Spinal cord (tissue), 10 donors: Measurements from ENCODE around the gene SPATS2L. TPM values are rescaled to one million over a fixed set of nuclear protein-coding genes. Genes with fewer than 3 reads are reported as not detected.

Experiments
- DNase-seq, 6 donors: peaks; one replicate each; pipeline versions ENCODE4 v3.0.0 to v3.0.0-alpha.2; 2013 to 2015; ENCODE audit warnings: low spot score in 6 of 6, low read depth in 4 of 6
- H3K27ac ChIP-seq: one replicate; pipeline ENCODE4 v1.5.1; 2013; ENCODE audit warnings: low read depth, low read length, control low read depth
- H3K27me3 ChIP-seq: one replicate; pipeline ENCODE4 v1.6.1; 2013; ENCODE audit warnings: low read length; ENCODE audit not compliant: control insufficient read depth, insufficient read depth
- H3K36me3 ChIP-seq: one replicate; pipeline ENCODE4 v1.6.1; 2013; ENCODE audit warnings: low read length; ENCODE audit not compliant: control insufficient read depth, insufficient read depth
- H3K4me1 ChIP-seq: one replicate; pipeline ENCODE4 v1.6.1; 2013; ENCODE audit warnings: low read length; ENCODE audit not compliant: control insufficient read depth, insufficient read depth
- H3K4me3 ChIP-seq: one replicate; pipeline ENCODE4 v1.5.1; 2013; ENCODE audit warnings: low read depth, low read length, control low read depth
- H3K9me3 ChIP-seq: one replicate; pipeline ENCODE4 v1.6.1; 2013; ENCODE audit warnings: low read length; ENCODE audit not compliant: control insufficient read depth, insufficient read depth
- WGBS: methylation state at CpG from one replicate; pipeline ENCODE4 v1.1.5; 2013; ENCODE audit warnings: missing lambda C conversion rate; ENCODE audit not compliant: insufficient coverage; 5-methylcytosine and 5-hydroxymethylcytosine counted together
- polyA plus RNA-seq, 2 donors: library from polyadenylated mRNA; unstranded; fragments of 120-200 nt; gene quantifications; one replicate each; pipeline ENCODE4 v1.2.1, GENCODE V29; 2013; ENCODE audit not compliant: insufficient read length in 2 of 2
- total RNA-seq, 2 donors: library from RNA; depleted of rRNA in 1 of 2; stranded (reverse); fragments of 120-200 nt in 1 of 2; fragments of >200 nt in 1 of 2; gene quantifications; one replicate each; pipeline versions ENCODE4 v1.2.3 to v1.2.4, GENCODE V29; 2013 to 2014
- donor health status: healthy.

Gene SPATS2L
- total and polyA plus RNA-seq, 4 donors, result 75.3 to 144 (median 108) TPM

GRCh38 chr2:200364142-200364541 is 57.6 kb downstream of the SPATS2L start:
- no peaks in the 10 kb centered on the region for H3K4me1 ChIP-seq
- WGBS, result 51% methylated on average over 5 of the region's 7 CpGs

GRCh38 chr2:200364620-200365019 is 58.1 kb downstream of the SPATS2L start:
- no peak overlapping the region for H3K27ac ChIP-seq
- DNase-seq, result no peak
- 78% methylated on average over 3 of the region's 3 CpGs for WGBS

More at GRCh38 chr2:200364142-200364541, 57.6 kb downstream of the SPATS2L start:
- Histone ChIP-seq H3K4me3 (no peak overlapping the region), H3K27me3 (no peaks in the 10 kb centered on the region), H3K9me3 (no peaks in the 10 kb centered on the region), H3K27ac (no peak overlapping the region), H3K36me3 (no peaks in the 10 kb centered on the region)
- no peak for DNase-seq

GRCh38 chr2:200365209-200365608 is 58.7 kb downstream of the SPATS2L start:
- Histone ChIP-seq H3K9me3 (no peaks in the 10 kb centered on the region), H3K36me3 (no peaks in the 10 kb centered on the region), H3K4me1 (no peaks in the 10 kb centered on the region), H3K4me3 (no peak overlapping the region), H3K27ac (no peak overlapping the region), H3K27me3 (no peaks in the 10 kb centered on the region)
- WGBS, result 71% methylated on average over 1 of the region's 3 CpGs
- DNase-seq, result no peak

More at GRCh38 chr2:200364620-200365019, 58.1 kb downstream of the SPATS2L start:
- Histone ChIP-seq H3K27me3 (no peaks in the 10 kb centered on the region), H3K9me3 (no peaks in the 10 kb centered on the region), H3K36me3 (no peaks in the 10 kb centered on the region), H3K4me1 (no peaks in the 10 kb centered on the region), H3K4me3 (no peak overlapping the region)

GRCh38 chr2:200367155-200367554 is 60.7 kb downstream of the SPATS2L start:
- no CpG with 5 or more reads among the region's 2 CpGs for WGBS
- DNase-seq, result no peak

GRCh38 chr2:200369886-200370285 is 63.4 kb downstream of the SPATS2L start:
- WGBS, result 71% methylated on average over 2 of the region's 2 CpGs
- no peaks in the 10 kb centered on the region for H3K36me3 ChIP-seq
- no peak overlapping the region for H3K4me3 ChIP-seq
- DNase-seq, result no peak
- H3K9me3 ChIP-seq, result no peaks in the 10 kb centered on the region
- no peaks in the 10 kb centered on the region for H3K27me3 ChIP-seq
- H3K4me1 ChIP-seq, result no peaks in the 10 kb centered on the region
- H3K27ac ChIP-seq, result no peak overlapping the region

More at GRCh38 chr2:200367155-200367554, 60.7 kb downstream of the SPATS2L start:
- Histone ChIP-seq H3K27ac (no peak overlapping the region), H3K4me3 (no peak overlapping the region), H3K4me1 (no peaks in the 10 kb centered on the region), H3K27me3 (no peaks in the 10 kb centered on the region), H3K36me3 (no peaks in the 10 kb centered on the region), H3K9me3 (no peaks in the 10 kb centered on the region)

- Histone ChIP-seq H3K27me3 (no peaks in the 10 kb centered on the region), H3K36me3 (no peaks in the 10 kb centered on the region), H3K9me3 (no peaks in the 10 kb centered on the region), H3K4me1 (peaks cover 7% of the 10 kb centered on the region), H3K4me3 (no peak overlapping the region), H3K27ac (no peak overlapping the region)
- no peak for DNase-seq
- WGBS, result no CpG with 5 or more reads among the region's 3 CpGs
These were observed 66.7 kb downstream of the SPATS2L start for GRCh38 chr2:200373231-200373630.

- Histone ChIP-seq H3K36me3 (no peaks in the 10 kb centered on the region), H3K4me3 (no peak overlapping the region), H3K27ac (no peak overlapping the region), H3K27me3 (no peaks in the 10 kb centered on the region), H3K9me3 (no peaks in the 10 kb centered on the region), H3K4me1 (peaks cover 12% of the 10 kb centered on the region)
- 82% methylated on average over 4 of the region's 5 CpGs for WGBS
- DNase-seq, result no peak
These were observed 67.5 kb downstream of the SPATS2L start for GRCh38 chr2:200373973-200374416.

- H3K4me3 ChIP-seq, result no peak overlapping the region
- 88% methylated on average over 6 of the region's 15 CpGs for WGBS
- peaks cover 18% of the 10 kb centered on the region for H3K4me1 ChIP-seq
- H3K27me3 ChIP-seq, result no peaks in the 10 kb centered on the region
- H3K9me3 ChIP-seq, result no peaks in the 10 kb centered on the region
- H3K27ac ChIP-seq, result no peak overlapping the region
- no peak for DNase-seq
- H3K36me3 ChIP-seq, result no peaks in the 10 kb centered on the region
These were observed 70.2 kb downstream of the SPATS2L start for GRCh38 chr2:200376513-200377354.

GRCh38 chr2:200377355-200378336 is 71.2 kb downstream of the SPATS2L start:
- H3K4me3 ChIP-seq, result no peak overlapping the region
- H3K4me1 ChIP-seq, result peaks cover 23% of the 10 kb centered on the region
- H3K27me3 ChIP-seq, result no peaks in the 10 kb centered on the region
- DNase-seq, result no peak
- H3K27ac ChIP-seq, result peak overlapping the region; percentile 62
- no peaks in the 10 kb centered on the region for H3K9me3 ChIP-seq
- H3K36me3 ChIP-seq, result no peaks in the 10 kb centered on the region
- WGBS, result 82% methylated on average over 2 of the region's 5 CpGs
